GM12878 (cell line): Measurements from ENCODE around the gene NDOR1. TPM values are rescaled to one million over a fixed set of nuclear protein-coding genes. Genes with fewer than 3 reads are reported as not detected.
A peak's percentile ranks its signal among the peaks of the same experiment; 100 is the strongest.

Experiments
- ATF3 ChIP-seq: IDR thresholded peaks from 2 replicates; pipeline ENCODE4 v1.6.1; 2011; ENCODE audit warnings: low read depth, mild to moderate bottlenecking, low read length, moderate library complexity, borderline replicate concordance; ENCODE audit errors: extremely low read depth
- BACH1 ChIP-seq: fragments of 450-650 bp; IDR thresholded peaks from 2 replicates; pipeline ENCODE4 v1.6.1; 2017; ENCODE audit warnings: mild to moderate bottlenecking, borderline replicate concordance
- BCL11A ChIP-seq: IDR thresholded peaks from 2 replicates; pipeline ENCODE4 v1.6.1; 2011; ENCODE audit warnings: low read depth, low read length
- CHD4 ChIP-seq: fragments of 200-600 bp; sonication (generic); IDR thresholded peaks from 2 replicates; pipeline ENCODE4 v1.6.1; 2016; ENCODE audit warnings: mild to moderate bottlenecking
- CTCF ChIP-seq, 3 experiments: IDR thresholded peaks in 2 of 3; conservative IDR thresholded peaks in 1 of 3; 2 replicates each; pipeline ENCODE4 v1.5.1; 2011; ENCODE audit warnings: low read depth in 3 of 3, low read length in 3 of 3, mild to moderate bottlenecking in 3 of 3, control low read depth in 2 of 3, moderate library complexity in 2 of 3, inconsistent platforms in 1 of 3, mixed read lengths in 1 of 3; ENCODE audit not compliant: control insufficient read depth in 2 of 3, insufficient read depth in 1 of 3; ENCODE audit errors: extremely low read depth in 1 of 3
- EGR1 ChIP-seq, 2 experiments: IDR thresholded peaks; 1 replicate in 1 of 2; 2 replicates in 1 of 2; pipeline ENCODE4 v1.6.1; 2011 to 2012; ENCODE audit warnings: low read depth in 2 of 2, low read length in 2 of 2, borderline replicate concordance in 1 of 2, mild to moderate bottlenecking in 1 of 2, moderate library complexity in 1 of 2
- EZH2 ChIP-seq: IDR thresholded peaks from 2 replicates; pipeline ENCODE4 v1.6.1; 2012; ENCODE audit warnings: low read depth, mild to moderate bottlenecking, control low read depth, inconsistent platforms, low read length, borderline replicate concordance; ENCODE audit not compliant: control insufficient read depth
- GABPA ChIP-seq: IDR thresholded peaks from 2 replicates; pipeline ENCODE4 v1.6.1; 2014; ENCODE audit warnings: antibody characterized with exemption, low read depth, mild to moderate bottlenecking, inconsistent platforms
- HCFC1 ChIP-seq: fragments of 150-350 bp; IDR thresholded peaks from 2 replicates; pipeline ENCODE4 v1.6.1; 2014; ENCODE audit warnings: low read length
- IKZF2 ChIP-seq, 2 experiments: fragments of 450-650 bp; IDR thresholded peaks; 2 replicates each; pipeline ENCODE4 v1.6.1; 2017; ENCODE audit warnings: mild to moderate bottlenecking in 2 of 2, moderate library complexity in 2 of 2
- MEF2A ChIP-seq: IDR thresholded peaks from 2 replicates; pipeline ENCODE4 v1.6.1; 2011; ENCODE audit warnings: low read depth, mild to moderate bottlenecking, low read length, moderate library complexity; ENCODE audit not compliant: insufficient read depth
- MTA3 ChIP-seq: IDR thresholded peaks from 2 replicates; pipeline ENCODE4 v1.6.1; 2012; ENCODE audit warnings: low read length, inconsistent platforms, borderline replicate concordance
- NFYA ChIP-seq: IDR thresholded peaks from 2 replicates; pipeline ENCODE4 v1.6.1; 2011; ENCODE audit warnings: low read depth, mild to moderate bottlenecking, low read length, improper control_type of control experiment, borderline replicate concordance
- NR2F1 ChIP-seq: fragments of 450-650 bp; conservative IDR thresholded peaks from 2 replicates; pipeline ENCODE4 v1.6.1; 2017; ENCODE audit warnings: mild to moderate bottlenecking
- PKNOX1 ChIP-seq: fragments of 450-650 bp; IDR thresholded peaks from 2 replicates; pipeline ENCODE4 v1.6.1; 2016; ENCODE audit warnings: mild to moderate bottlenecking
- POLR2AphosphoS2 ChIP-seq: IDR thresholded peaks from 2 replicates; pipeline ENCODE4 v1.6.1; 2011; ENCODE audit warnings: low read depth, mild to moderate bottlenecking, low read length, improper control_type of control experiment, moderate library complexity
- RAD21 ChIP-seq: IDR thresholded peaks from 2 replicates; pipeline ENCODE4 v1.6.1; 2011; ENCODE audit warnings: mild to moderate bottlenecking, low read depth, low read length, moderate library complexity; ENCODE audit not compliant: insufficient read depth
- SMAD1 ChIP-seq: fragments of 450-650 bp; IDR thresholded peaks from 2 replicates; pipeline ENCODE4 v1.6.1; 2018; ENCODE audit warnings: mild to moderate bottlenecking, low read depth; ENCODE audit not compliant: partially characterized antibody
- SMAD5 ChIP-seq: IDR thresholded peaks from 2 replicates; pipeline ENCODE4 v1.6.1; 2016; ENCODE audit warnings: antibody characterized with exemption, low read depth
- SP1 ChIP-seq: IDR thresholded peaks from one replicate; pipeline ENCODE4 v1.6.1; 2011; ENCODE audit warnings: low read depth, low read length
- SPI1 ChIP-seq: IDR thresholded peaks from 2 replicates; pipeline ENCODE4 v1.6.1; 2011; ENCODE audit warnings: low read depth, mild to moderate bottlenecking, low read length, moderate library complexity, borderline replicate concordance; ENCODE audit not compliant: insufficient read depth
- SUPT20H ChIP-seq: IDR thresholded peaks from 2 replicates; pipeline ENCODE4 v1.6.1; 2011; ENCODE audit warnings: low read depth, mild to moderate bottlenecking, low read length, moderate library complexity, borderline replicate concordance; ENCODE audit not compliant: control insufficient read depth
- ZBTB4 ChIP-seq: fragments of 450-650 bp; formaldehyde crosslinking; IDR thresholded peaks from 2 replicates; pipeline ENCODE4 v1.4.0; 2022; ENCODE audit warnings: mild to moderate bottlenecking, moderate library complexity
- ZNF24 ChIP-seq: fragments of 450-650 bp; IDR thresholded peaks from 2 replicates; pipeline ENCODE4 v1.6.1; 2017; ENCODE audit warnings: antibody characterized with exemption, mild to moderate bottlenecking
- polyA plus RNA-seq, 11 experiments: library from polyadenylated mRNA; depleted of rRNA in 4 of 11; unstranded in 6 of 11; stranded (reverse) in 5 of 11; fragments of >200 nt; fragmentation: Nextera tagmentation in 4 of 11; fragmentation: Illumina TruSeq in 1 of 11; extraction: Ambion mirVana in 4 of 11; extraction: Trizol in 1 of 11; gene quantifications; 1 replicate in 1 of 11; 2 replicates in 10 of 11; pipeline versions ENCODE4 v1.2.1 to v1.2.3, GENCODE V29; 2011 to 2016; ENCODE audit warnings: inconsistent platforms in 2 of 11, missing spikeins in 2 of 11, low read depth in 1 of 11
- total RNA-seq, 4 experiments: library from RNA; depleted of rRNA in 3 of 4; stranded (reverse); fragments of >200 nt in 3 of 4; fragmentation: Illumina TruSeq in 1 of 4; extraction: Trizol in 1 of 4; gene quantifications; 2 replicates each; pipeline versions ENCODE4 v1.2.1 to v1.2.3, GENCODE V29; 2013 to 2021

The NDOR1 gene
- total and polyA plus RNA-seq, 10 of the 15 experiments (the other 5 are each of a cell fraction or from before 2014, with no cell fraction given) = 0.04 to 32.9 (median 11.1) TPM

GRCh38 chr9:137243626-137244485 lies 38.4 kb downstream of the NDOR1 start (continued):
- TF ChIP-seq NR2F1 (no peak), BACH1 (peak; percentile 54; the same call in 1 of the 2 replicates), RAD21 (no peak), PKNOX1 (no peak), ZBTB4 (CRISPR knock-in tag) (no peak), EZH2 (no peak), MEF2A (no peak), ATF3 (no peak), CHD4 (no peak), ZNF24 (no peak), EGR1 (IDR thresholded peaks at IDR 0.05; ENCODE audit: borderline replicate concordance in 1 of 2, low read depth in 2 of 2, low read length in 2 of 2) (no peak), IKZF2 (IDR thresholded peaks at IDR 0.05) (no peak), GABPA (no peak), CTCF (IDR thresholded peaks at IDR 0.05 in 2 of 3, conservative IDR thresholded peaks at IDR 0.05 in 1 of 3; ENCODE audit: control insufficient read depth in 2 of 3, extremely low read depth in 1 of 3, insufficient read depth in 1 of 3, low read depth in 3 of 3, low read length in 3 of 3) (no peak), SP1 (no peak), MTA3 (no peak), NFYA (no peak), BCL11A (no peak), POLR2AphosphoS2 (peak; percentile 43), SMAD1 (no peak), SMAD5 (peak; percentile 55; the same call in 1 of the 2 replicates), SUPT20H (no peak), SPI1 (peak; percentile 38; the same call in 1 of the 2 replicates), HCFC1 (no peak)
